HepG2 (cell line): ENCODE measurements around the gene NAA16. TPM values are rescaled to one million over a fixed set of nuclear protein-coding genes. Genes with fewer than 3 reads are reported as not detected.
A peak's percentile ranks its signal among the peaks of the same experiment; 100 is the strongest.

ENCODE experiments used
- E2F5 ChIP-seq: sonication (generic); formaldehyde crosslinking; conservative IDR thresholded peaks from 2 replicates; pipeline ENCODE4 v1.4.0; 2020; ENCODE audit warnings: missing genetic modification reagents
- EEA1 ChIP-seq: sonication (generic); formaldehyde crosslinking; IDR thresholded peaks from 2 replicates; pipeline ENCODE4 v1.5.1; 2020; ENCODE audit warnings: mild to moderate bottlenecking, missing genetic modification reagents, borderline replicate concordance
- HES4 ChIP-seq: sonication (generic); formaldehyde crosslinking; IDR thresholded peaks from 2 replicates; pipeline ENCODE4 v1.9.0; 2021; ENCODE audit warnings: mild to moderate bottlenecking, missing genetic modification reagents, borderline replicate concordance
- IRX3 ChIP-seq: sonication (generic); formaldehyde crosslinking; IDR thresholded peaks from 2 replicates; pipeline ENCODE4 v1.8.1; 2023; ENCODE audit warnings: mild to moderate bottlenecking, low read depth, missing genetic modification reagents, borderline replicate concordance
- KAT7 ChIP-seq: IDR thresholded peaks from 2 replicates; pipeline ENCODE4 v1.6.1; 2018; ENCODE audit warnings: borderline replicate concordance, missing compliant biosample characterization
- KDM5B ChIP-seq: sonication (generic); formaldehyde crosslinking; IDR thresholded peaks from 2 replicates; pipeline ENCODE4 v1.4.0; 2020; ENCODE audit warnings: missing genetic modification reagents, mild to moderate bottlenecking, borderline replicate concordance
- MTA1 ChIP-seq: sonication (generic); formaldehyde crosslinking; IDR thresholded peaks from 2 replicates; pipeline ENCODE4 v1.4.0; 2020; ENCODE audit warnings: missing genetic modification reagents, mild to moderate bottlenecking, borderline replicate concordance
- MXD3 ChIP-seq: IDR thresholded peaks from 2 replicates; pipeline ENCODE4 v1.6.1; 2016; ENCODE audit warnings: mild to moderate bottlenecking, missing biosample characterization, missing genetic modification reagents
- PTBP1 ChIP-seq: fragments of 200-400 bp; formaldehyde crosslinking; IDR thresholded peaks from 2 replicates; pipeline ENCODE4 v1.6.1; 2018; ENCODE audit warnings: low read length, low read depth; ENCODE audit not compliant: poor library complexity, severe bottlenecking
- SRSF1 ChIP-seq: fragments of 200-400 bp; formaldehyde crosslinking; optimal IDR thresholded peaks from 2 replicates; pipeline ENCODE3; 2017; ENCODE audit warnings: mild to moderate bottlenecking, low read depth, low read length, moderate library complexity
- TRIM24 ChIP-seq: sonication (generic); formaldehyde crosslinking; IDR thresholded peaks from 2 replicates; pipeline ENCODE4 v1.8.0; 2022; ENCODE audit warnings: mild to moderate bottlenecking, missing genetic modification reagents
- ZBTB1 ChIP-seq: sonication (generic); formaldehyde crosslinking; IDR thresholded peaks from 2 replicates; pipeline ENCODE4 v1.4.0; 2020; ENCODE audit warnings: missing genetic modification reagents, borderline replicate concordance
- ZC3H13 ChIP-seq: sonication (generic); formaldehyde crosslinking; IDR thresholded peaks from 2 replicates; pipeline ENCODE4 v1.8.1; 2023; ENCODE audit warnings: mild to moderate bottlenecking, missing genetic modification reagents, moderate library complexity
- ZMAT3 ChIP-seq: sonication (generic); formaldehyde crosslinking; conservative IDR thresholded peaks from 2 replicates; pipeline ENCODE4 v1.7.0; 2021; ENCODE audit warnings: missing genetic modification reagents
- ZNF234 ChIP-seq: sonication (generic); formaldehyde crosslinking; conservative IDR thresholded peaks from 2 replicates; pipeline ENCODE4 v1.5.1; 2020; ENCODE audit warnings: mild to moderate bottlenecking, missing genetic modification reagents
- ZNF567 ChIP-seq: sonication (generic); formaldehyde crosslinking; IDR thresholded peaks from 2 replicates; pipeline ENCODE4 v1.8.1; 2023; ENCODE audit warnings: mild to moderate bottlenecking, missing genetic modification reagents, borderline replicate concordance
- ZNF574 ChIP-seq: sonication (generic); formaldehyde crosslinking; IDR thresholded peaks from 2 replicates; pipeline ENCODE4 v1.4.0; 2020; ENCODE audit warnings: missing genetic modification reagents
- ZNF773 ChIP-seq: sonication (generic); formaldehyde crosslinking; IDR thresholded peaks from 2 replicates; pipeline ENCODE4 v1.4.0; 2020; ENCODE audit warnings: missing genetic modification reagents, borderline replicate concordance
- ZSCAN29 ChIP-seq: sonication (generic); formaldehyde crosslinking; conservative IDR thresholded peaks from 2 replicates; pipeline ENCODE4 v1.4.0; 2020; ENCODE audit warnings: mild to moderate bottlenecking, missing genetic modification reagents
- polyA plus RNA-seq, 8 experiments: library from polyadenylated mRNA; depleted of rRNA in 3 of 8; stranded (reverse) in 7 of 8; unstranded in 1 of 8; fragments of >200 nt; fragmentation: Illumina TruSeq in 4 of 8; extraction: Trizol in 4 of 8; gene quantifications; 2 replicates each; pipeline versions ENCODE4 v1.2.1 to v1.2.3, GENCODE V29; 2011 to 2016; ENCODE audit warnings: low read depth in 4 of 8, missing spikeins in 1 of 8, mixed read lengths in 1 of 8; ENCODE audit not compliant: insufficient read depth in 1 of 8
- total RNA-seq, 5 experiments: library from RNA; depleted of rRNA; stranded (reverse); fragments of >200 nt; fragmentation: Illumina TruSeq; extraction: Trizol; gene quantifications; 2 replicates each; pipeline ENCODE4 v1.2.3, GENCODE V29; 2016; ENCODE audit warnings: low read depth in 1 of 5
- TF ChIP-seq, protein P1 (sequence below): sonication (generic); formaldehyde crosslinking; IDR thresholded peaks from 2 replicates; pipeline ENCODE4 v1.8.0; 2022; ENCODE audit warnings: missing genetic modification reagents, mild to moderate bottlenecking, inconsistent platforms, borderline replicate concordance
- TF ChIP-seq, protein P2 (sequence below): sonication (generic); formaldehyde crosslinking; IDR thresholded peaks from 2 replicates; pipeline ENCODE4 v1.4.0; 2020; ENCODE audit warnings: missing genetic modification reagents

Gene NAA16
- total and polyA plus RNA-seq, 2 of the 13 experiments (the other 11 are each of a cell fraction or from before 2014, with no cell fraction given), result 9.2 to 15.1 TPM

- TF ChIP-seq ZNF574 (CRISPR knock-in tag) (peak; percentile 44), PTBP1 (peak; percentile 22), ZSCAN29 (no peak), MXD3 (CRISPR knock-in tag) (peak; percentile 51; the same call in 1 of the 2 replicates), ZNF567 (CRISPR knock-in tag) (peak; percentile 81; the same call in 1 of the 2 replicates), TRIM24 (no peak), KDM5B (CRISPR knock-in tag) (peak; percentile 56), KAT7 (CRISPR knock-in tag) (peak; percentile 62; the same call in 1 of the 2 replicates), MTA1 (CRISPR knock-in tag) (no peak), SRSF1 (peak; percentile 44), ZNF773 (CRISPR knock-in tag) (0 out of 2 replicates have a peak, but pooled peaks have one; percentile 20), ZBTB1 (no peak; the same call in 1 of the 2 replicates), ZC3H13 (CRISPR knock-in tag) (0 out of 2 replicates have a peak, but pooled peaks have one; percentile 29), E2F5 (CRISPR knock-in tag) (no peak), IRX3 (CRISPR knock-in tag) (no peak), HES4 (CRISPR knock-in tag) (0 out of 2 replicates have a peak, but pooled peaks have one; percentile 49), ZNF234 (no peak), EEA1 (0 out of 2 replicates have a peak, but pooled peaks have one; percentile 59), ZMAT3 (peak; percentile 92; the same call in 1 of the 2 replicates)
- TF ChIP-seq, protein P1, sequence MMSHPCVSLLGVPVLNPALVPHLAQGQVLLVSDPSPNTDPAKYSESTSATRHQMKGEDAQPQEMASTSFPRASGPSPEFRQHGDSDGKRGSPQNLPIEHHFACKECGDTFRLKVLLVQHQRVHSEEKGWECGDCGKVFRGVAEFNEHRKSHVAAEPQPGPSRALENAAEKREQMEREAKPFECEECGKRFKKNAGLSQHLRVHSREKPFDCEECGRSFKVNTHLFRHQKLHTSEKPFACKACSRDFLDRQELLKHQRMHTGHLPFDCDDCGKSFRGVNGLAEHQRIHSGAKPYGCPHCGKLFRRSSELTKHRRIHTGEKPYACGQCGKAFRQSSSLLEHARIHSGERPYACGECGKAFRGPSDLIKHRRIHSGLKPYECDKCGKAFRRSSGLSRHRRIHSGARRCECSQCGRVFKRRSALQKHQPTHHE (CRISPR knock-in tag), result no peak
- TF ChIP-seq, protein P2, sequence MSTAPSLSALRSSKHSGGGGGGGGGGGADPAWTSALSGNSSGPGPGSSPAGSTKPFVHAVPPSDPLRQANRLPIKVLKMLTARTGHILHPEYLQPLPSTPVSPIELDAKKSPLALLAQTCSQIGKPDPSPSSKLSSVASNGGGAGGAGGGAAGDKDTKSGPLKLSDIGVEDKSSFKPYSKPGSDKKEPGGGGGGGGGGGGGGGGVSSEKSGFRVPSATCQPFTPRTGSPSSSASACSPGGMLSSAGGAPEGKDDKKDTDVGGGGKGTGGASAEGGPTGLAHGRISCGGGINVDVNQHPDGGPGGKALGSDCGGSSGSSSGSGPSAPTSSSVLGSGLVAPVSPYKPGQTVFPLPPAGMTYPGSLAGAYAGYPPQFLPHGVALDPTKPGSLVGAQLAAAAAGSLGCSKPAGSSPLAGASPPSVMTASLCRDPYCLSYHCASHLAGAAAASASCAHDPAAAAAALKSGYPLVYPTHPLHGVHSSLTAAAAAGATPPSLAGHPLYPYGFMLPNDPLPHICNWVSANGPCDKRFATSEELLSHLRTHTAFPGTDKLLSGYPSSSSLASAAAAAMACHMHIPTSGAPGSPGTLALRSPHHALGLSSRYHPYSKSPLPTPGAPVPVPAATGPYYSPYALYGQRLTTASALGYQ, result peak; percentile 4; the same call in 1 of the 2 replicates
Measured at GRCh38 chr13:41311406-41312175, 524 bp downstream of the NAA16 start (continued).
